HL-60/S4 treated with retinoic acid at 250 ng/mL for 4 days and 3 days (cell line): ENCODE measurements around the gene RGS8.
"Not testable (repeated sequence)": the region's sequence is repeated elsewhere in the genome, so short reads cannot be mapped to it uniquely, and the experiment has no call there.

Experiments used
- in situ Hi-C: fragments of 300-500 bp; cut with MboI; formaldehyde crosslinking; loops from 2 replicates; pipeline ENCODE4 v1.7.0; 2022; ENCODE audit warnings: low sequenced_read_pairs

Gene RGS8

GRCh38 chr1:182702826-182703524, 18.6 kb upstream of the RGS8 start:
- in situ Hi-C loops: no loop called here

GRCh38 chr1:182700351-182700709, 15.9 kb upstream of the RGS8 start:
- in situ Hi-C loops: no loop called here

GRCh38 chr1:182699393-182700350, 15.3 kb upstream of the RGS8 start:
- in situ Hi-C loops: no loop called here

GRCh38 chr1:182698971-182699370, 14.6 kb upstream of the RGS8 start:
- in situ Hi-C loops: no loop called here

- in situ Hi-C loops: not testable (repeated sequence)
Observed at GRCh38 chr1:182693139-182693538, 8.8 kb upstream of the RGS8 start.

- in situ Hi-C loops: no loop called here
Observed at GRCh38 chr1:182690886-182691443, 6.6 kb upstream of the RGS8 start.

- in situ Hi-C loops: no loop called here
Observed at GRCh38 chr1:182688436-182689205, 4.2 kb upstream of the RGS8 start.

GRCh38 chr1:182687361-182687760, 3.0 kb upstream of the RGS8 start:
- in situ Hi-C loops: no loop called here

GRCh38 chr1:182686446-182686845, 2.1 kb upstream of the RGS8 start:
- in situ Hi-C loops: no loop called here

GRCh38 chr1:182685215-182685614, 828 bp upstream of the RGS8 start:
- in situ Hi-C loops: no loop called here

- in situ Hi-C loops: no loop called here
Observed at GRCh38 chr1:182682898-182683501, 1.4 kb downstream of the RGS8 start.

GRCh38 chr1:182682406-182682805, 2.0 kb downstream of the RGS8 start:
- in situ Hi-C loops: no loop called here

- in situ Hi-C loops: no loop called here
Observed at GRCh38 chr1:182681568-182681912, 2.8 kb downstream of the RGS8 start.

GRCh38 chr1:182680901-182681567, 3.4 kb downstream of the RGS8 start:
- in situ Hi-C loops: no loop called here

- in situ Hi-C loops: no loop called here
Observed at GRCh38 chr1:182680408-182680807, 4.0 kb downstream of the RGS8 start.

- in situ Hi-C loops: no loop called here
Observed at GRCh38 chr1:182679684-182680083, 4.7 kb downstream of the RGS8 start.

- in situ Hi-C loops: no loop called here
Observed at GRCh38 chr1:182677397-182678098, 6.8 kb downstream of the RGS8 start.

GRCh38 chr1:182676274-182676673, 8.1 kb downstream of the RGS8 start:
- in situ Hi-C loops: no loop called here

GRCh38 chr1:182674346-182675246, 9.8 kb downstream of the RGS8 start:
- in situ Hi-C loops: no loop called here
